Testis (tissue), 3 donors: Measurements from ENCODE around the gene SLIT3. TPM values are rescaled to one million over a fixed set of nuclear protein-coding genes. Genes with fewer than 3 reads are reported as not detected.

Experiments
- DNase-seq: peaks from one replicate; pipeline ENCODE4 v3.0.0-alpha.2; 2019
- H3K27ac ChIP-seq, 2 donors: fragments of 200-600 bp; sonication (generic); one replicate each; pipeline ENCODE4 v1.5.1; 2019
- H3K27me3 ChIP-seq: fragments of 200-600 bp; sonication (generic); one replicate; pipeline ENCODE4 v1.5.1; 2019
- H3K36me3 ChIP-seq: fragments of 200-600 bp; sonication (generic); one replicate; pipeline ENCODE4 v1.5.1; 2017; ENCODE audit warnings: low read depth; ENCODE audit errors: missing control alignments
- H3K4me1 ChIP-seq: fragments of 200-600 bp; sonication (generic); one replicate; pipeline ENCODE4 v1.5.1; 2019
- H3K4me3 ChIP-seq, 2 donors: fragments of 200-600 bp; sonication (generic); one replicate each; pipeline ENCODE4 v1.5.1; 2017 to 2019
- H3K9me3 ChIP-seq: fragments of 200-600 bp; sonication (generic); one replicate; pipeline ENCODE4 v1.5.1; 2017
- CTCF ChIP-seq, 3 experiments: fragments of 450-650 bp in 2 of 3; fragments of 200-600 bp in 1 of 3; sonication (generic) in 1 of 3; IDR thresholded peaks; one replicate each; pipeline ENCODE4 v1.5.1; 2016 to 2019; ENCODE audit warnings: antibody characterized with exemption in 3 of 3, mild to moderate bottlenecking in 2 of 3, moderate library complexity in 1 of 3
- POLR2A ChIP-seq: fragments of 450-650 bp; IDR thresholded peaks from one replicate; pipeline ENCODE4 v1.6.1; 2017; ENCODE audit warnings: antibody characterized with exemption, mild to moderate bottlenecking, moderate library complexity
- WGBS, 2 donors: methylation state at CpG; one replicate each; pipeline ENCODE4 v1.1.5; 2018; 5-methylcytosine and 5-hydroxymethylcytosine counted together
- intact Hi-C: fragments of 100-400 bp; cut with DNase I; formaldehyde crosslinking; loops from one replicate; pipeline ENCODE4 v1.15.1; 2023; ENCODE audit warnings: low total_unique reads
- polyA plus RNA-seq: library from polyadenylated mRNA; stranded (reverse); fragments of 350-450 nt; fragmentation: Illumina TruSeq; extraction: RNeasy Lipid Tissue Mini Kit (QIAGEN cat#74804); gene quantifications from one replicate; pipeline ENCODE4 v1.2.3, GENCODE V29; 2014; ENCODE audit warnings: low read depth, low replicate concordance; ENCODE audit not compliant: insufficient read depth
- total RNA-seq, 2 donors: library from RNA; depleted of rRNA; stranded (reverse); fragments of >200 nt; gene quantifications; one replicate each; pipeline ENCODE4 v1.2.3, GENCODE V29; 2016

SLIT3 gene
- total and polyA plus RNA-seq, 3 donors from 2014 or later, result 4.8 to 23.2 (median 7.8) TPM

GRCh38 chr5:168772316-168772961 lies 528.5 kb downstream of the SLIT3 start:
- Histone ChIP-seq H3K27me3 (no peaks in the 10 kb centered on the region), H3K4me3 (no peak overlapping the region), H3K4me1 (no peaks in the 10 kb centered on the region), H3K36me3 (no peaks in the 10 kb centered on the region), H3K9me3 (no peaks in the 10 kb centered on the region), H3K27ac (no peak overlapping the region)
- WGBS, 2 donors, result 84 to 87% methylated on average over 10 to 22 of the region's 22 CpGs
- TF ChIP-seq CTCF (IDR thresholded peaks at IDR 0.05), result no peak
- TF ChIP-seq POLR2A, result no peak
- intact Hi-C loops, result no loop called here
- DNase-seq, result no peak

GRCh38 chr5:168771678-168772077 lies 529.3 kb downstream of the SLIT3 start:
- H3K27ac ChIP-seq, result no peak overlapping the region
- WGBS, 2 donors, result 64 to 84% methylated on average over 6 of the region's 6 CpGs
- H3K9me3 ChIP-seq, result no peaks in the 10 kb centered on the region
- no peaks in the 10 kb centered on the region for H3K4me1 ChIP-seq
- H3K36me3 ChIP-seq, result no peaks in the 10 kb centered on the region
- no peak for DNase-seq
- TF ChIP-seq CTCF (IDR thresholded peaks at IDR 0.05) (no peak), POLR2A (no peak)
- no peaks in the 10 kb centered on the region for H3K27me3 ChIP-seq
- no peak overlapping the region for H3K4me3 ChIP-seq
- intact Hi-C loops, result no loop called here

- Histone ChIP-seq H3K36me3 (no peaks in the 10 kb centered on the region), H3K9me3 (no peaks in the 10 kb centered on the region), H3K27ac (no peak overlapping the region), H3K27me3 (no peaks in the 10 kb centered on the region), H3K4me3 (no peak overlapping the region), H3K4me1 (no peaks in the 10 kb centered on the region)
- DNase-seq, result no peak
- WGBS, 2 donors, result 75 to 95% methylated on average over 5 of the region's 5 CpGs
- intact Hi-C loops, result no loop called here
- TF ChIP-seq POLR2A (no peak), CTCF (IDR thresholded peaks at IDR 0.05) (no peak)
Measured at GRCh38 chr5:168770996-168771395, 529.9 kb downstream of the SLIT3 start.

GRCh38 chr5:168770036-168770498 lies 530.9 kb downstream of the SLIT3 start:
- no peak for DNase-seq
- no peak overlapping the region for H3K27ac ChIP-seq
- no peaks in the 10 kb centered on the region for H3K36me3 ChIP-seq
- H3K4me3 ChIP-seq, result no peak overlapping the region
- intact Hi-C loops, result no loop called here
- TF ChIP-seq CTCF (IDR thresholded peaks at IDR 0.05), result no peak
- no peak for TF ChIP-seq POLR2A
- H3K27me3 ChIP-seq, result no peaks in the 10 kb centered on the region
- WGBS, 2 donors, result 69 to 77% methylated on average over 8 of the region's 8 CpGs
- no peaks in the 10 kb centered on the region for H3K9me3 ChIP-seq
- H3K4me1 ChIP-seq, result no peaks in the 10 kb centered on the region

- WGBS, 2 donors, result 88 to 89% methylated on average over 13 of the region's 13 CpGs
- Histone ChIP-seq H3K9me3 (no peaks in the 10 kb centered on the region), H3K27me3 (no peaks in the 10 kb centered on the region), H3K27ac (no peak overlapping the region), H3K4me1 (no peaks in the 10 kb centered on the region), H3K4me3 (no peak overlapping the region), H3K36me3 (no peaks in the 10 kb centered on the region)
- intact Hi-C loops, result no loop called here
- no peak for DNase-seq
- no peak for TF ChIP-seq POLR2A
- TF ChIP-seq CTCF (IDR thresholded peaks at IDR 0.05), result no peak
Measured at GRCh38 chr5:168768172-168768571, 532.8 kb downstream of the SLIT3 start.
